Fibroblast of the aortic adventitia (primary cell): Measurements from ENCODE around the gene SMCO3. TPM values are rescaled to one million over a fixed set of nuclear protein-coding genes. Genes with fewer than 3 reads are reported as not detected.
"Not testable (repeated sequence)": the region's sequence is repeated elsewhere in the genome, so short reads cannot be mapped to it uniquely, and the experiment has no call there.

Source experiments
- DNase-seq: peaks from one replicate; pipeline ENCODE4 v3.0.0-alpha.2; 2010; ENCODE audit warnings: low read depth
- H3K4me3 ChIP-seq: 2 replicates; pipeline ENCODE4 v1.5.1; 2011; ENCODE audit warnings: low read depth, mild to moderate bottlenecking, control low read depth, low read length, moderate library complexity
- total RNA-seq: library from RNA; depleted of rRNA; stranded (reverse); fragments of >200 nt; gene quantifications from 2 replicates; pipeline ENCODE4 v1.2.3, GENCODE V29; 2012; ENCODE audit warnings: low replicate concordance
- TF ChIP-seq, protein P1 (sequence below): IDR thresholded peaks from 2 replicates; pipeline ENCODE4 v1.5.1; 2011; ENCODE audit warnings: mild to moderate bottlenecking, low read length, control low read depth, inconsistent platforms; ENCODE audit not compliant: insufficient read depth

The SMCO3 gene
- total RNA-seq, 1 donor = 0.09 TPM

DNA sequence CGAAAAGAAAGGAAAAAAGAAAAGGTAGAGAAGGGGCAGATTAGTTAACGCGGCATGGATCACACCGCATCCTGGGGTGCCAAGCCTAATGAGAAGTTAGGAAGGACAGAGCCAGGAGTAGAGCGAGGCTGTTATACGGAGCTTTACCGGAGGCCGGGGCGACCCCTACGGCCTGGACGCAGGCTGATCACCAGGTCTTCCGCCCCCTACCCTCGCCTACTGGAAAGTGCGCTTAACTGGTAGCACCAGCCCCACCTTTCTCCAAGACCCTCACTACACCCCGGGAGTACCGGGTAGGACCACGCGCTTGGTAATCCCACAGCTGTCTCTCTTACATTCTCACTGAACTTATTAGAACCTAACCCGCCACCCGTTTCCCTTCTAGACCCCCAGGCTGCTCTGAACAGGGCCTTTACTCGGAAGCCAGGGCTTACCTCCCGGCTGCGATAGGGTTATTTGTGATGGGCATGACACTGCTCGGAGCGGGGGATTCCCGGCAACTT is 44.5 kb downstream of the SMCO3 start:
- TF ChIP-seq, protein P1, sequence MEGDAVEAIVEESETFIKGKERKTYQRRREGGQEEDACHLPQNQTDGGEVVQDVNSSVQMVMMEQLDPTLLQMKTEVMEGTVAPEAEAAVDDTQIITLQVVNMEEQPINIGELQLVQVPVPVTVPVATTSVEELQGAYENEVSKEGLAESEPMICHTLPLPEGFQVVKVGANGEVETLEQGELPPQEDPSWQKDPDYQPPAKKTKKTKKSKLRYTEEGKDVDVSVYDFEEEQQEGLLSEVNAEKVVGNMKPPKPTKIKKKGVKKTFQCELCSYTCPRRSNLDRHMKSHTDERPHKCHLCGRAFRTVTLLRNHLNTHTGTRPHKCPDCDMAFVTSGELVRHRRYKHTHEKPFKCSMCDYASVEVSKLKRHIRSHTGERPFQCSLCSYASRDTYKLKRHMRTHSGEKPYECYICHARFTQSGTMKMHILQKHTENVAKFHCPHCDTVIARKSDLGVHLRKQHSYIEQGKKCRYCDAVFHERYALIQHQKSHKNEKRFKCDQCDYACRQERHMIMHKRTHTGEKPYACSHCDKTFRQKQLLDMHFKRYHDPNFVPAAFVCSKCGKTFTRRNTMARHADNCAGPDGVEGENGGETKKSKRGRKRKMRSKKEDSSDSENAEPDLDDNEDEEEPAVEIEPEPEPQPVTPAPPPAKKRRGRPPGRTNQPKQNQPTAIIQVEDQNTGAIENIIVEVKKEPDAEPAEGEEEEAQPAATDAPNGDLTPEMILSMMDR = peak; percentile 20
- no peak for DNase-seq
- H3K4me3 ChIP-seq = peak overlapping the region; percentile 99

GRCh38 chr12:14768823-14769405 is 45.1 kb downstream of the SMCO3 start:
- TF ChIP-seq, protein P1 = no peak
- H3K4me3 ChIP-seq = peak overlapping the region; percentile 99
- peak; percentile 39 for DNase-seq

GRCh38 chr12:14767617-14768016 is 46.4 kb downstream of the SMCO3 start:
- TF ChIP-seq, protein P1 = no peak
- H3K4me3 ChIP-seq = no peak overlapping the region
- no peak for DNase-seq

DNA sequence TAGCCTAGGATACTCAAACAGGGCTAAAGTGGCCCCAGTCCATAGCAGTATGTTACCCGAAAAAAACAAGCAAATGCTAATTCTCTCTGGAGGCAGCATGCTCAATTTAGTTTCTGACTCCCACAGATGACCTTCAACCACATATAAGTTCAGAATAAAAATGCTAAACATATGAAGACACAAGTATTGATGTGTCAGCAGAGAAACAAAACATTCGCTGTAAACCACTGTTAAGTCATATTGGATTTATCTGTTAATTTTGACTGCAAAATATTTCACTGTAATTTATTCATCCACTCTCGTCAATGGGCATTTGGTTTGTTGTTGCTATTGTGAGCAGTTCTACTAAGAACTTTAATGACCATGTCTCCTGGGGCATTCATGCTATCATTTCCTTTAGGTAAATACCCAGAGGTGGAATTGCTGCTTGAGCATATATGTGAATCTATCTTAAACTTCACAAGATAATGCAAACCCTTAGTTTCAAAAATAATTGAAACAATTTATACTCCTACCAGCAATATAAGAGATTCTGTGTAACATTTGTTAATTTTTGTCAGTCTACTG is 47.2 kb downstream of the SMCO3 start:
- no peak for DNase-seq
- H3K4me3 ChIP-seq = no peak overlapping the region
- TF ChIP-seq, protein P1 = no peak

DNA sequence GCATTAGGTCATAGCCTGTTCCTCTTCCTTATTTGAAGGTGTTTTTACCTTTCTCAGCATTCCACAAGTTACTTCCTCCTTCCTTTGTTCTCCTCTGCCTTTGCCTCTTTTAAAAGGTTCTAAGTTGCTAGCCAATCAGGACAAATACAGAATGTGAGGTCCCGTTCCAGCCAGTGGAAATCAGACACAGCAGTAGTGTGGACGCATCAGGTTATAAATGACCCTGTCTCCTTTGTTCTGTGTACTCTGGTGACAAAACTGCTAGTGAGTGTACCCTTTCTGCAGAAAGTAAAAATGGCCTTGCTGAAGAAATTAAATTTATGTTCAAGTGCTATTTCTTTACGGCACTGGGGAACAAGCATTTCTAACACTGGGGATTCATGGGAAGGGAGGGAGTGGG is 48.0 kb downstream of the SMCO3 start:
- H3K4me3 ChIP-seq, DNase-seq: not testable (repeated sequence)

- no peak overlapping the region for H3K4me3 ChIP-seq
- no peak for DNase-seq
- TF ChIP-seq, protein P1 = no peak
These were observed 48.6 kb downstream of the SMCO3 start for GRCh38 chr12:14765398-14765797.

DNA sequence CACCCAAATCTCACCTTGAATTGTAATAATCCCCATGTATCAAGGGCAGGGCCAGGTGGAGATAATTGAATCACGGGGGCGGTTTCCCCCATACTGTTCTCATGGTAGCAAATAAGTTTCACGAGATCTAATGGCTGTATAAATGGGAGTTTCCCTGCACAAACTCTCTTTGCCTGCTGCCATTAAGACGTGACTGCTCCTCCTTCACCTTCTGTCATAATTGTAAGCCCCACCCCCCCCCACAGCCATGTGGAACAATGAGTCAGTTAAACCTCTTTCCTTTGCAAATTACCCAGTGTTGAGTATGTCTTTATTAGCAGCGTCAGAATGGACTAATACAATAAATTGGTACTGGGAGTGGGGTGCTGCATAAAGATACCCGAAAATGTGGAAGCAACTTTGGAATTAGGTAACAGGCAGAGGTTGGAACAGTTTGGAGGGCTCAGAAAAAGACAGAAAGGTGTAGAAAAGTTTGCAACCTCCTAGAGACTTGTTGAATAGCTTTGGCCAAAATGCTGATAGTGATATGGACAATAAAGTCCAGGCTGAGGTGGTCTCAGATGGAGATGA is 54.2 kb downstream of the SMCO3 start:
- H3K4me3 ChIP-seq, DNase-seq: not testable (repeated sequence)
